HG03196 (cell line): ENCODE data around the gene ZNF107.

Experiments used
- ATAC-seq: cut with Tn5 transposase; IDR thresholded peaks from one replicate; pipeline ENCODE4 v1.9.1; 2021; ENCODE audit not compliant: unreplicated experiment

The ZNF107 gene

GRCh38 chr7:64665980-64666662, at the start of gene ZNF107:
Gene ZNF107, plus strand, starts transcription at chr7:64666133. Its CDS starts 150 bp downstream, at chr7:64666283.
- peak; percentile 99 for ATAC-seq

GRCh38 chr7:64618785-64619456, 47.0 kb upstream of the ZNF107 start:
- ATAC-seq: no peak

DNA sequence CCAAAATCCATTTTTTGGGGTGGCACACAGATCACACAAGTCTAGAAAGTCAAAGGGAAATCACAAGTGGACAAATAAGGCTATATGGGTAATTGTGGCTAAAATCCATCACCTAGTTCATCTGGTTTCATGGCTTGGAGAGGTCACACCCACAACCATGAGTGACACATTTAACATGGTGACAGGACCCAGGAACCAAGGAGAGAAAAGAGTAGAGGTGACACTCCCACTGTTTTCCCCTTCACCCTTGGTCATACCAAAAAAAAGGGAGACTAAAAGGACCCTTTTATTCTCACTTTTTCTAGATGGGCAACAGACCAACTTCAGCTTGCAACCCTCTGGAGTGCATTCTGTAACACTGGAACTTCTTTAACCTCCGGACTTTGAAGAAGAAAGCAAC, 46.2 kb upstream of the ZNF107 start:
- ATAC-seq: no peak

- no peak for ATAC-seq
Measured at GRCh38 chr7:64621656-64622055, 44.3 kb upstream of the ZNF107 start.

- no peak for ATAC-seq
Measured at GRCh38 chr7:64625114-64626082, 40.5 kb upstream of the ZNF107 start.

GRCh38 chr7:64626083-64626469, 39.9 kb upstream of the ZNF107 start:
- no peak for ATAC-seq

DNA sequence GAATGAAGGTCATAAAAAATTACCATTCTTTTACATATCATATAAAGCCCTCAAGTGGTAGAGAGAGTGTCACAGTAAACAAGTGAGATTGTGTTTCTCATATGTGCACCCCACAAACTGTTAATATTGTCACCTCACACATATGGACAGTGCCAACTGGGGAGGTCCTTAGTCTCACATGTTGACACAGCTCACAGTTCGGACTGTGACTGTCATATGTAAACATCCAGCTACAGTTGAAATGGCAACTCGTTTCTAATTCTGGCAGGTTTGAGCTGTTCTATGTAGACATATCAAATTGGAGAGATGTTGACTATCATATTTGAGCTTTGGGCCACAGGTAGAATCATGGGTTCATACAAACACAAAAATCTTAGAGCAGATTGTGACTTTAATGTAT, 39.4 kb upstream of the ZNF107 start:
- no peak for ATAC-seq

- no peak for ATAC-seq
Measured at GRCh38 chr7:64628192-64628591, 37.7 kb upstream of the ZNF107 start.

DNA sequence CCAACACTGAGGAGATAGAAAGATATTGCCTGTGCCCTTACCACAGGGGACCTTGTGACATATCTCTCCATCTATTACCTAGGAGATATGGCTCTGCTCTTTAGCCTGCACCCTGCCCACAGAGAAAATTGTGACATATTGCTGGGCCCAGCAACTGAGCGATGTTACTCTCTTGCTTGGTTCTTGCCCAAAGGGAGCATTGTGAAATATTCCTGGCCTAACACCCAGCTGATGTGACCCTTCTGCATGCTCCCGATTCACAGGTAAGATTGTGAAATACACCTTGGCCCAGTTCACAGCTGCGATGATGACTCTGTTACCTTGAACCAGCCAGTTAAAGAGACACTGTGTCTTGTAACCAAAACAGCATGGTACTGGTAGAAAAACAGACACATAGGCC, 37.2 kb upstream of the ZNF107 start:
- ATAC-seq: no peak

- no peak for ATAC-seq
Measured at GRCh38 chr7:64630496-64630895, 35.4 kb upstream of the ZNF107 start.

GRCh38 chr7:64632029-64632428, 33.9 kb upstream of the ZNF107 start:
- ATAC-seq: no peak

DNA sequence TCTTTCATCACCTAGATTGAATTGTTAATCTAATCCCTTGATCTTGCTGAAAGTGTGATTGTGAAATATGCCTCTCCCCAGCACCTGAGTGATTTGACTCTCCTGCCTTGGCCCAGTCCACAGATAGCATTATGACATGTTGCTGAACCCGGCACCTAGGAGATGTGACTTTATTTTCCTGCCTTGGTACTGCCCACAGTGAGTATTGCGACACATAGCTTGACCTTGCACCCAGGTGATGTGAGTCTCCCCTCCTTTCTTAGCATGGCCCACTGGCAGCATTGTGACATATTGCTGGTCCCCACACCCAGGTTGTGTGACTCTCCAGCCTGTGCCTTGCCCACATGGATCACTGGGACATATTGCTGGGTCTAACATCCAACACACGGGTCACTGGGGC, 32.5 kb upstream of the ZNF107 start:
- ATAC-seq: no peak

DNA sequence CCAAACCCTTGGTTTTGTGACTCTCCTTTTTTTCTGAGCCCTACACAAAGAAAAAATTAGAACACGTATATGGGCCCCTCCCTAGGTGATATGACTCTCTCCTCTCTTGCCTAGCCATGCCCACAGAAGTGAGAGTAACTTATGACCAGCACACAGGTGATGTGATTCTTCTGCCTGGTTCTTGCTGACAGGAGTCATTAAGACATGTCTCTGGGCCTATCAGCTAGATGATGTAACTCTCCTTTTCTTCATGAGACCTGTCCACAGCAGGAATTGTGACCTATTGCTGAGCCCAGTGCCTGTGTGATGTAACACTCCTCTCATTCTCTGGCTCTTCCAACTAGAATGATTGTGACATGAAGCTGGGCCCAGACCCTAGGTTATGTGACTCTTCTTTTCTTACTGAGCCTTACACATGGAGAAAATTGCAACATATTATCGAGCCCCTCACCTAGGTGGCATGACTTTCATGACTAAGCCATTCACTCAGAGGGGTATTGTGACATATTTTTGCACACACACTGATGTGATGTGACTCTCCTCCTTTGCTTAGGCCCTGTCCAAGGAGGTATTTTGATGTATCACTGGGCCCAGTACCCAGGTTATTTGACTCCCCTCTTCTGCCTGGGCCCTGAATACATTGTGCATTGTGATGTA, 31.4 kb upstream of the ZNF107 start:
- ATAC-seq: no peak

DNA sequence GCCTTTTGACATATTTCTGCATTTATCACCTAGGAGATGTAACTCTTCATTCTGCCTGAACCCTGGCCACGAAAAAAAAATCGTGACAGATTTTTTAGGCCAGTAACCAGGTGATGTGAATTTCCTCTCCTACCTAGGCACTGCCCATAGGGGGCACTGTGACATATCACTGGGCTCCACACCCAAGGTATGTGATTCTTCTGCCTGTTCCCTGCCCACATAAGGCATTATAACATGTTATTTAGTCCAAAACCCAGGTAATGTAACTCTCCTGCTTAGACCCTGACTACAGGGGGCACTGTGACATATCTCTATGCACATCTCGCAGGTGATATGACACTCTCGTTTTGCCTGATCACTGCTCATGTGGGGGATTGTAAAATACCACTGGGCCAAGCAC, 29.5 kb upstream of the ZNF107 start:
- ATAC-seq: no peak

- ATAC-seq: no peak
Measured at GRCh38 chr7:64637521-64638445, 28.1 kb upstream of the ZNF107 start.

DNA sequence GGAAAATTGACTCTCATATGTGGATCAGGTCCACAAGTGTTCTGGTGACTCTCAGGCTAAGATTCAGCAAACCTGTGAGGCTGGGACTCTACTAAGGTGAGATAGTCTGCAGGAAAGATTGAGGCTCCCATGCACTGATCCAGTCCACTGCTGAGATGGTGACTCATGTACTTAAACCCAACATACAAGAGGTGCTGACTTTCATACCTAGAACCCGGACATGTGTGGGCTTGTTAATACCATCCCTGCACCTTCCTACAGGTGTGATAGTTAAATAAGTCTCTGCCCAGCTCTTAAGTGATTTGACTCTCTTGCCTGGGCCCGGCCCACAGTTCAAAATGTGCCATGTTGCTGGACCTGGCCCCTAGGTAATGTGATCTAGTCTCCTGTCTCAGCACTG, 27.1 kb upstream of the ZNF107 start:
- ATAC-seq: no peak

- no peak for ATAC-seq
Measured at GRCh38 chr7:64639267-64640001, 26.5 kb upstream of the ZNF107 start.

GRCh38 chr7:64640504-64640903, 25.4 kb upstream of the ZNF107 start:
- ATAC-seq: no peak

DNA sequence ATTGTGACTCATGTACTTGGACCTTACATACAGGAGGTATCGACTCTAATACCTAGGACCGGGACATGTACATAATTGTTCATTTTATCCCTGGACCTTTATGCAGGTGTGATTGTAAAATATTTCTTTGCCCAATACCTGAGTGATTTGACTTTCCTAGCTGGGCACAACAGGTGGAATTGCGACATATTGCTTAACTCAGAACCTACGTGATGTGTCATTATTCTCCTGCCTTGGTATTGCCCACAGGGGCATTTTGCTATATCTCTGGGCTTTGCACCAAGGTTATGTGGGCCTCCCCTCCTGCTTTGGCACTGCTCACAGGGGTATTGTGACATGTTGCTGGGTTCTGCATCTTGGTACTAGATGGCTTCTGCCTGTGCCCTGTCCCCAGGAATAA, 23.9 kb upstream of the ZNF107 start:
- no peak for ATAC-seq
